HG02588 (cell line): ENCODE data around the gene EMC8.
A peak's percentile ranks its signal among the peaks of the same experiment; 100 is the strongest.
"Not testable (repeated sequence)": the region's sequence is repeated elsewhere in the genome, so short reads cannot be mapped to it uniquely, and the experiment has no call there.

Experiments used
- ATAC-seq: cut with Tn5 transposase; IDR thresholded peaks from one replicate; pipeline ENCODE4 v1.9.1; 2021; ENCODE audit warnings: mild to moderate bottlenecking, moderate library complexity; ENCODE audit not compliant: unreplicated experiment

EMC8 gene

GRCh38 chr16:85816159-85816558 lies 16.8 kb upstream of the EMC8 start:
- no peak for ATAC-seq

- no peak for ATAC-seq
Observed at GRCh38 chr16:85812811-85813700, 13.7 kb upstream of the EMC8 start.

- ATAC-seq: no peak
Observed at GRCh38 chr16:85812031-85812807, 12.9 kb upstream of the EMC8 start.

GRCh38 chr16:85810742-85811115 lies 11.4 kb upstream of the EMC8 start:
- no peak for ATAC-seq

- no peak for ATAC-seq
Observed at GRCh38 chr16:85810097-85810741, 10.9 kb upstream of the EMC8 start.

GRCh38 chr16:85809645-85810044 lies 10.3 kb upstream of the EMC8 start:
- ATAC-seq: no peak

GRCh38 chr16:85808926-85809325 lies 9.6 kb upstream of the EMC8 start:
- no peak for ATAC-seq

GRCh38 chr16:85808104-85808503 lies 8.8 kb upstream of the EMC8 start:
- not testable (repeated sequence) for ATAC-seq

- ATAC-seq: not testable (repeated sequence)
Observed at GRCh38 chr16:85807340-85807739, 8.0 kb upstream of the EMC8 start.

- ATAC-seq: no peak
Observed at GRCh38 chr16:85806539-85806938, 7.2 kb upstream of the EMC8 start.

GRCh38 chr16:85805442-85806045 lies 6.2 kb upstream of the EMC8 start:
- no peak for ATAC-seq

- no peak for ATAC-seq
Observed at GRCh38 chr16:85803570-85803969, 4.2 kb upstream of the EMC8 start.

- ATAC-seq: no peak
Observed at GRCh38 chr16:85800321-85800669, 951 bp upstream of the EMC8 start.

GRCh38 chr16:85798901-85799496 lies 345 bp downstream of the EMC8 start:
- peak; percentile 20 for ATAC-seq

- ATAC-seq: no peak
Observed at GRCh38 chr16:85798283-85798776, 1.0 kb downstream of the EMC8 start.

- ATAC-seq: no peak
Observed at GRCh38 chr16:85796599-85796998, 2.7 kb downstream of the EMC8 start.

GRCh38 chr16:85796152-85796551 lies 3.2 kb downstream of the EMC8 start:
- ATAC-seq: no peak

GRCh38 chr16:85794696-85795095 lies 4.6 kb downstream of the EMC8 start:
- ATAC-seq: no peak

GRCh38 chr16:85793662-85794298 lies 5.6 kb downstream of the EMC8 start:
- no peak for ATAC-seq

- no peak for ATAC-seq
Observed at GRCh38 chr16:85789773-85790172, 9.6 kb downstream of the EMC8 start.
